A549 (cell line): ENCODE results near the gene KCTD15. TPM values are rescaled to one million over a fixed set of nuclear protein-coding genes. Genes with fewer than 3 reads are reported as not detected.

ENCODE experiments used
- ATAC-seq, 2 experiments: fragments of 200-7000 bp in 1 of 2; fragments of >200 bp in 1 of 2; cut with Nextera tagmentation in 1 of 2; cut with Tn5 transposase in 1 of 2; 3 replicates each; pipeline versions ENCODE4 v1.8.0 to v1.9.1; 2018 to 2020; ENCODE audit warnings: mild to moderate bottlenecking in 1 of 2, moderate library complexity in 1 of 2
- CTCF ChIA-PET: fragments of 300-600 bp; sonication (Branson Sonifier 250); formaldehyde crosslinking; extraction: SDS; loops from one replicate; lab custom pipeline; 2021; ENCODE audit warnings: antibody characterized with exemption, inconsistent platforms; lab: Yijun Ruan, JAX
- POLR2A ChIA-PET: fragments of 350-600 bp; formaldehyde crosslinking; extraction: SDS; loops from one replicate; lab custom pipeline; 2021; ENCODE audit warnings: antibody characterized with exemption, inconsistent platforms; lab: Yijun Ruan, JAX
- DNase-seq, 2 experiments: peaks; one replicate each; pipeline versions ENCODE4 v3.0.0 to v3.0.0-alpha.2; 2011 to 2016; ENCODE audit warnings: low read depth in 1 of 2, low spot score in 1 of 2
- FAIRE-seq: peaks from 2 replicates; lab custom pipeline; 2011; peaks lifted over from hg19 to GRCh38; lab: Jason Lieb, UNC
- H3K27ac ChIP-seq, 2 experiments: fragments of >200 bp; sonication (Bioruptor Twin); formaldehyde crosslinking; 3 replicates each; pipeline ENCODE4 v1.5.1; 2016 to 2017
- H3K4me1 ChIP-seq: fragments of >200 bp; sonication (Bioruptor Twin); formaldehyde crosslinking; 3 replicates; pipeline ENCODE4 v1.6.1; 2016
- H3K4me2 ChIP-seq: fragments of >200 bp; sonication (Bioruptor Twin); formaldehyde crosslinking; 3 replicates; pipeline ENCODE4 v1.6.1; 2016
- H3K4me3 ChIP-seq: fragments of >200 bp; sonication (Bioruptor Twin); formaldehyde crosslinking; 3 replicates; pipeline ENCODE4 v1.5.1; 2016
- H3K9me3 ChIP-seq: fragments of >200 bp; sonication (Bioruptor Twin); formaldehyde crosslinking; 3 replicates; pipeline ENCODE4 v1.6.1; 2016
- CEBPB ChIP-seq, 2 experiments: fragments of >200 bp in 1 of 2; sonication (Bioruptor Twin) in 1 of 2; formaldehyde crosslinking in 1 of 2; IDR thresholded peaks; 2 replicates each; pipeline ENCODE4 v1.6.1; 2012 to 2016
- CHD2 ChIP-seq: fragments of 150-350 bp; IDR thresholded peaks from 2 replicates; pipeline ENCODE4 v1.6.1; 2014; ENCODE audit warnings: low read length; ENCODE audit not compliant: partially characterized antibody
- CHD4 ChIP-seq: fragments of 200-600 bp; sonication (generic); IDR thresholded peaks from 2 replicates; pipeline ENCODE4 v1.6.1; 2016; ENCODE audit warnings: antibody characterized with exemption, mild to moderate bottlenecking, borderline replicate concordance
- EHF ChIP-seq: fragments of 250-450 bp; sonication (Bioruptor Pico); IDR thresholded peaks from 2 replicates; pipeline ENCODE4 v1.5.0; 2020; ENCODE audit warnings: mild to moderate bottlenecking
- EHMT2 ChIP-seq: fragments of 200-600 bp; sonication (generic); IDR thresholded peaks from 2 replicates; pipeline ENCODE4 v1.6.1; 2016; ENCODE audit warnings: antibody characterized with exemption, low read depth, mild to moderate bottlenecking, moderate library complexity
- EP300 ChIP-seq, 2 experiments: fragments of >200 bp; sonication (Bioruptor Twin); formaldehyde crosslinking; IDR thresholded peaks; 2 replicates in 1 of 2; 3 replicates in 1 of 2; pipeline ENCODE4 v1.6.1; 2016 to 2017
- FOXS1 ChIP-seq: fragments of 250-450 bp; sonication (Bioruptor Pico); IDR thresholded peaks from 2 replicates; pipeline ENCODE4 v1.5.0; 2020; ENCODE audit warnings: mild to moderate bottlenecking, moderate library complexity
- GATA3 ChIP-seq: IDR thresholded peaks from 2 replicates; pipeline ENCODE4 v1.6.1; 2012; ENCODE audit warnings: borderline replicate concordance
- HDAC2 ChIP-seq: fragments of 200-600 bp; sonication (generic); IDR thresholded peaks from 2 replicates; pipeline ENCODE4 v1.6.1; 2016
- JUNB ChIP-seq: fragments of >200 bp; sonication (Bioruptor Twin); formaldehyde crosslinking; IDR thresholded peaks from 2 replicates; pipeline ENCODE4 v1.6.1; 2016
- MYC ChIP-seq: IDR thresholded peaks from 2 replicates; pipeline ENCODE4 v1.6.1; 2012; ENCODE audit warnings: mild to moderate bottlenecking, inconsistent platforms, low read length, improper control_type of control experiment, borderline replicate concordance
- NPAS2 ChIP-seq: fragments of 250-450 bp; sonication (Bioruptor Pico); IDR thresholded peaks from 2 replicates; pipeline ENCODE4 v1.8.0; 2022; ENCODE audit warnings: mild to moderate bottlenecking, moderate library complexity, borderline replicate concordance
- NR3C1 ChIP-seq: fragments of >200 bp; sonication (Bioruptor Twin); formaldehyde crosslinking; IDR thresholded peaks from 3 replicates; pipeline ENCODE4 v1.6.1; 2017
- POLR2A ChIP-seq: IDR thresholded peaks from 2 replicates; pipeline ENCODE4 v1.6.1; 2012; ENCODE audit warnings: mild to moderate bottlenecking, low read length
- RAD21 ChIP-seq, 2 experiments: fragments of >200 bp in 1 of 2; sonication (Bioruptor Twin) in 1 of 2; formaldehyde crosslinking in 1 of 2; IDR thresholded peaks in 1 of 2; conservative IDR thresholded peaks in 1 of 2; 2 replicates in 1 of 2; 3 replicates in 1 of 2; pipeline ENCODE4 v1.6.1; 2012 to 2018; ENCODE audit warnings: inconsistent platforms in 1 of 2
- ZNF302 ChIP-seq: fragments of 250-450 bp; sonication (Bioruptor Pico); IDR thresholded peaks from 2 replicates; pipeline ENCODE4 v1.9.0; 2021; ENCODE audit warnings: inconsistent platforms, mild to moderate bottlenecking, moderate library complexity
- WGBS: methylation state at CpG from one replicate; pipeline ENCODE4 v1.1.6; 2017; ENCODE audit errors: missing lambda C conversion rate; 5-methylcytosine and 5-hydroxymethylcytosine counted together
- polyA plus RNA-seq, 4 experiments: library from polyadenylated mRNA; depleted of rRNA in 3 of 4; stranded (reverse); fragments of >200 nt; fragmentation: RNase III in 1 of 4; extraction: RNeasy Plus Mini Kit Qiagen cat#74134 plus additional on column Dnase treatment in 1 of 4; gene quantifications; 2 replicates in 3 of 4; 3 replicates in 1 of 4; pipeline ENCODE4 v1.2.3, GENCODE V29; 2011 to 2017
- TF ChIP-seq, protein P1 (sequence below): fragments of 200-600 bp; sonication (generic); IDR thresholded peaks from 2 replicates; pipeline ENCODE4 v1.6.1; 2016; ENCODE audit warnings: antibody characterized with exemption, mild to moderate bottlenecking, moderate library complexity
- TF ChIP-seq, protein P2 (sequence below): fragments of 450-650 bp; IDR thresholded peaks from 2 replicates; pipeline ENCODE4 v1.6.1; 2014; ENCODE audit warnings: antibody characterized with exemption
- TF ChIP-seq, protein P3 (sequence below): fragments of 250-450 bp; sonication (Bioruptor Pico); IDR thresholded peaks from 2 replicates; pipeline ENCODE4 v1.5.0; 2021; ENCODE audit warnings: mild to moderate bottlenecking, moderate library complexity, borderline replicate concordance

Gene KCTD15
- polyA plus RNA-seq, 2 of the 4 experiments (the other 2 are of a cell fraction) = 54.0 to 56.5 TPM

DNA sequence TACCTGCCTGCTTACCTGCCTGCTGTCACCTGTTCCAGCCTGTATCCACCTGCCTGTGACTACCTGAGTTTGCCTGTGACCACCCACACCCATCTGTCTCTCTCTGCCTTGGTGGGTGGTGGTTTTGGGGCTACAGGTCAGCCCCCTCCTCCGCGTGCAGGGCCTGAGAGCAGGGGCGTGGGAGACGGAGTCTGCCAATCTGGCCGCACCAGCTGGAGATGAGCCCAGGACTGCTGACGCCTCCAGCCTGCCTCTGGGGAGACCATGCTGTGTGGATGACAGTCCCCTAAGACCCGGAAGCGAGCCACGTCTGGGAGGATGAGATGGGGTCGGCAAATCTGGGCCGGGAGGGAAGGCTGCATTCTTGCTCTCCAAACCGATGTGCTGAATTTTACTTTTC, 15.9 kb upstream of the KCTD15 start:
- FAIRE-seq = no peak
- Histone ChIP-seq H3K9me3 (0 out of 3 replicates have a peak, but pooled peaks cover 5% of the 10 kb centered on the region), H3K4me1 (peaks cover 28% of the 10 kb centered on the region), H3K4me3 (no peak overlapping the region), H3K4me2 (no peak overlapping the region), H3K27ac (no peak overlapping the region)
- no peak for ATAC-seq
- ChIA-PET CTCF (interaction anchor here (1.0 to 12.7 kb wide), 7 partner anchors 14 to 364 kb away, joined by 4 to 510 read pairs (median 147); partner anchors contain the start of gene KCTD15), POLR2A (no interaction called here)
- TF ChIP-seq ZNF302 (CRISPR knock-in tag) (no peak), EHMT2 (no peak), GATA3 (no peak), MYC (no peak), HDAC2 (no peak), EHF (CRISPR knock-in tag) (no peak), CEBPB (IDR thresholded peaks at IDR 0.05) (no peak), CHD4 (no peak), CHD2 (no peak)
- WGBS = 64% methylated on average over 12 of the region's 12 CpGs
- no peak for DNase-seq

DNA sequence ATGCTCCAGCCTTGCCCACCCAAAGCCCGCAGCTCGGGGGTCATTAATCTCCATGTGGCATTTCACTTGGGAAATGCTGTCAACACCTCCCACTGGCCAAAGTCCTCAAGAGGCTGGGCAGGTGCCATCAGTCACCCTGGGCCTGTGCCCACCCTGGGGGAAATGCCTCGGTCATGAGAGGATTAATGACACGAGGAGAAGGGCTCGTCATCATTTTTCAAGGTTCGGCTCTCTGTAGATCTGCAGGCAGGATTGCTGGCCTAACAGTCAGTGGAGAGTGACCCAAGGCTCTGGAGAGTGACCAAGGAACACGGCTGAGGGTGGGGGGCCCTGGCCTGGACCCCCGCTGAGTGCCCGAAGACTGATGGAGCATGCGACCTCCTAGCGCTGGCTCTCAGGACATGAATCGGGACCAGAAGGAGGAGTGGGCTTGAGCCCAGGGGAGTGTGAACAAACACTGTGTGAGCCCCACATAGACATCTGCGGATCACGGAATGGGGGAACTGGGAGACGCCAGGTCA, 15.2 kb upstream of the KCTD15 start:
- peaks cover 30% of the 10 kb centered on the region for H3K4me1 ChIP-seq
- WGBS = 76% methylated on average over 15 of the region's 15 CpGs
- FAIRE-seq (no peak), DNase-seq (no peak), ATAC-seq (no peak)
- H3K9me3 ChIP-seq = 0 out of 3 replicates have a peak, but pooled peaks cover 5% of the 10 kb centered on the region
- peak overlapping the region in 1 of 2 experiments; percentile 31; a peak in 1 of 6 replicates for H3K27ac ChIP-seq
- TF ChIP-seq FOXS1 (no peak), RAD21 (conservative IDR thresholded peaks at IDR 0.05 in 1 of 2, IDR thresholded peaks at IDR 0.05 in 1 of 2) (no peak), POLR2A (no peak), JUNB (no peak), NR3C1 (no peak), EP300 (IDR thresholded peaks at IDR 0.05) (no peak), NPAS2 (no peak), EHMT2 (no peak), EHF (CRISPR knock-in tag) (no peak)
- TF ChIP-seq, protein P1, sequence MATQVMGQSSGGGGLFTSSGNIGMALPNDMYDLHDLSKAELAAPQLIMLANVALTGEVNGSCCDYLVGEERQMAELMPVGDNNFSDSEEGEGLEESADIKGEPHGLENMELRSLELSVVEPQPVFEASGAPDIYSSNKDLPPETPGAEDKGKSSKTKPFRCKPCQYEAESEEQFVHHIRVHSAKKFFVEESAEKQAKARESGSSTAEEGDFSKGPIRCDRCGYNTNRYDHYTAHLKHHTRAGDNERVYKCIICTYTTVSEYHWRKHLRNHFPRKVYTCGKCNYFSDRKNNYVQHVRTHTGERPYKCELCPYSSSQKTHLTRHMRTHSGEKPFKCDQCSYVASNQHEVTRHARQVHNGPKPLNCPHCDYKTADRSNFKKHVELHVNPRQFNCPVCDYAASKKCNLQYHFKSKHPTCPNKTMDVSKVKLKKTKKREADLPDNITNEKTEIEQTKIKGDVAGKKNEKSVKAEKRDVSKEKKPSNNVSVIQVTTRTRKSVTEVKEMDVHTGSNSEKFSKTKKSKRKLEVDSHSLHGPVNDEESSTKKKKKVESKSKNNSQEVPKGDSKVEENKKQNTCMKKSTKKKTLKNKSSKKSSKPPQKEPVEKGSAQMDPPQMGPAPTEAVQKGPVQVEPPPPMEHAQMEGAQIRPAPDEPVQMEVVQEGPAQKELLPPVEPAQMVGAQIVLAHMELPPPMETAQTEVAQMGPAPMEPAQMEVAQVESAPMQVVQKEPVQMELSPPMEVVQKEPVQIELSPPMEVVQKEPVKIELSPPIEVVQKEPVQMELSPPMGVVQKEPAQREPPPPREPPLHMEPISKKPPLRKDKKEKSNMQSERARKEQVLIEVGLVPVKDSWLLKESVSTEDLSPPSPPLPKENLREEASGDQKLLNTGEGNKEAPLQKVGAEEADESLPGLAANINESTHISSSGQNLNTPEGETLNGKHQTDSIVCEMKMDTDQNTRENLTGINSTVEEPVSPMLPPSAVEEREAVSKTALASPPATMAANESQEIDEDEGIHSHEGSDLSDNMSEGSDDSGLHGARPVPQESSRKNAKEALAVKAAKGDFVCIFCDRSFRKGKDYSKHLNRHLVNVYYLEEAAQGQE = no peak
- TF ChIP-seq, protein P2, sequence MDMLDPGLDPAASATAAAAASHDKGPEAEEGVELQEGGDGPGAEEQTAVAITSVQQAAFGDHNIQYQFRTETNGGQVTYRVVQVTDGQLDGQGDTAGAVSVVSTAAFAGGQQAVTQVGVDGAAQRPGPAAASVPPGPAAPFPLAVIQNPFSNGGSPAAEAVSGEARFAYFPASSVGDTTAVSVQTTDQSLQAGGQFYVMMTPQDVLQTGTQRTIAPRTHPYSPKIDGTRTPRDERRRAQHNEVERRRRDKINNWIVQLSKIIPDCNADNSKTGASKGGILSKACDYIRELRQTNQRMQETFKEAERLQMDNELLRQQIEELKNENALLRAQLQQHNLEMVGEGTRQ = no peak
- TF ChIP-seq, protein P3, sequence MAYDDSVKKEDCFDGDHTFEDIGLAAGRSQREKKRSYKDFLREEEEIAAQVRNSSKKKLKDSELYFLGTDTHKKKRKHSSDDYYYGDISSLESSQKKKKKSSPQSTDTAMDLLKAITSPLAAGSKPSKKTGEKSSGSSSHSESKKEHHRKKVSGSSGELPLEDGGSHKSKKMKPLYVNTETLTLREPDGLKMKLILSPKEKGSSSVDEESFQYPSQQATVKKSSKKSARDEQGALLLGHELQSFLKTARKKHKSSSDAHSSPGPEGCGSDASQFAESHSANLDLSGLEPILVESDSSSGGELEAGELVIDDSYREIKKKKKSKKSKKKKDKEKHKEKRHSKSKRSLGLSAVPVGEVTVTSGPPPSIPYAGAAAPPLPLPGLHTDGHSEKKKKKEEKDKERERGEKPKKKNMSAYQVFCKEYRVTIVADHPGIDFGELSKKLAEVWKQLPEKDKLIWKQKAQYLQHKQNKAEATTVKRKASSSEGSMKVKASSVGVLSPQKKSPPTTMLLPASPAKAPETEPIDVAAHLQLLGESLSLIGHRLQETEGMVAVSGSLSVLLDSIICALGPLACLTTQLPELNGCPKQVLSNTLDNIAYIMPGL (CRISPR knock-in tag) = no peak
- ChIA-PET CTCF (interaction anchor here (1.0 to 12.7 kb wide), 9 partner anchors 13 to 597 kb away, joined by 3 to 510 read pairs (median 114); partner anchors contain the start of gene KCTD15), POLR2A (no interaction called here)
- peak overlapping the region; percentile 17; the same call in 1 of the 3 replicates for H3K4me2 ChIP-seq
- H3K4me3 ChIP-seq = no peak overlapping the region
